ENCODE measurements around the gene NLRP12.

DNA sequence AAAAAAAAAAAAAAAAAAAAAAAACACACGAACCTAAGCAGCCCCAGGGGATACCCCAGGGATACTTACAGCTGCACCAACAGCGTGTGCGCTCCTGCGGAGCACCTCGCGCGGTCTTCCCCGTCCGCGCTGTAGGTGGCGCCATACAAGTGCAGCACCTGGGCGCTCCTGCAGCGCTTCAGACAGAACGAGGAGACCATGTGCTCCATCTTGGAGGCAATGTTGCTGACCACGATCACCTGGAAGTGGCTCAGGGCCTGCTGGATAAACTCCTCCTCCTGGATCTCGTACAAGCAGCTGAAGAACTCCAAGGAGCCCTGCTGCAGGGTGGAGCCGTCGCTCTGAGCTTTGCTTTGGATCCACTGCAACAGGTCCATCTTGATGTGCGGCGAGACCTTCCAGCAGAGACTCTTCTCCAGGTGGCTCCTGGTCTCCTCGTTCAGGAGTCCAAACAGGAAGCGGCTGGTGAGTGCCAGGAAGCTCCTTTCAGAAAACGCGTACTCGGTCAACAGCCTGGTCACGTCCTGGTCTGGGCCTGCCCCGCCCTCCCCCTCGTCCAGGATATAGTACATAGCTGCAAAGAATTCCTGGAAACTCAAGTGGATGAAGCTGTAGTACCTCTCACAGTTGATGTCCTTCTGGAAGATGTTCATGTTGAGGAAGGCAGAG lies 14.5 kb downstream of the NLRP12 start:
- TF ChIP-seq MAFK (IDR thresholded peaks at IDR 0.05; ENCODE audit: low read depth, low read length) = no peak
- TF ChIP-seq POLR2A (IDR thresholded peaks at IDR 0.05; ENCODE audit: low read depth, low read length) = no peak
- TF ChIP-seq RCOR1 (IDR thresholded peaks at IDR 0.05; ENCODE audit: insufficient replicate concordance, low read length) = no peak
- TF ChIP-seq, protein P1, sequence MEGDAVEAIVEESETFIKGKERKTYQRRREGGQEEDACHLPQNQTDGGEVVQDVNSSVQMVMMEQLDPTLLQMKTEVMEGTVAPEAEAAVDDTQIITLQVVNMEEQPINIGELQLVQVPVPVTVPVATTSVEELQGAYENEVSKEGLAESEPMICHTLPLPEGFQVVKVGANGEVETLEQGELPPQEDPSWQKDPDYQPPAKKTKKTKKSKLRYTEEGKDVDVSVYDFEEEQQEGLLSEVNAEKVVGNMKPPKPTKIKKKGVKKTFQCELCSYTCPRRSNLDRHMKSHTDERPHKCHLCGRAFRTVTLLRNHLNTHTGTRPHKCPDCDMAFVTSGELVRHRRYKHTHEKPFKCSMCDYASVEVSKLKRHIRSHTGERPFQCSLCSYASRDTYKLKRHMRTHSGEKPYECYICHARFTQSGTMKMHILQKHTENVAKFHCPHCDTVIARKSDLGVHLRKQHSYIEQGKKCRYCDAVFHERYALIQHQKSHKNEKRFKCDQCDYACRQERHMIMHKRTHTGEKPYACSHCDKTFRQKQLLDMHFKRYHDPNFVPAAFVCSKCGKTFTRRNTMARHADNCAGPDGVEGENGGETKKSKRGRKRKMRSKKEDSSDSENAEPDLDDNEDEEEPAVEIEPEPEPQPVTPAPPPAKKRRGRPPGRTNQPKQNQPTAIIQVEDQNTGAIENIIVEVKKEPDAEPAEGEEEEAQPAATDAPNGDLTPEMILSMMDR (conservative IDR thresholded peaks at IDR 0.05; ENCODE audit: low read depth, low read length) = no peak
- no peak for TF ChIP-seq BHLHE40 (IDR thresholded peaks at IDR 0.05; ENCODE audit: low read depth, low read length)
- no peak for TF ChIP-seq RAD21 (IDR thresholded peaks at IDR 0.05; ENCODE audit: low read length)
- no peak for TF ChIP-seq MXI1 (IDR thresholded peaks at IDR 0.05; ENCODE audit: borderline replicate concordance, low read depth, low read length)

Measured in IMR-90 (cell line).